ENCODE data around the gene ARHGAP1.
A peak's percentile ranks its signal among the peaks of the same experiment; 100 is the strongest.
"Not testable (repeated sequence)": the region's sequence is repeated elsewhere in the genome, so short reads cannot be mapped to it uniquely, and the experiment has no call there.

The ARHGAP1 gene

GRCh38 chr11:46721286-46721685 lies 20.9 kb upstream of the ARHGAP1 start:
- H3K9ac ChIP-seq (ENCODE audit: low read depth, low read length): no peak overlapping the region
- no peak overlapping the region for H3K4me3 ChIP-seq (ENCODE audit: low read length)

GRCh38 chr11:46719543-46720218 lies 19.3 kb upstream of the ARHGAP1 start:
- Histone ChIP-seq H3K4me3 (ENCODE audit: low read length) (no peak overlapping the region), H3K9ac (ENCODE audit: low read depth, low read length) (no peak overlapping the region), H3K27me3 (ENCODE audit: control insufficient read depth, insufficient read depth, low read length) (no peaks in the 10 kb centered on the region)

More at GRCh38 chr11:46721286-46721685, 20.9 kb upstream of the ARHGAP1 start:
- Histone ChIP-seq H3K4me1 (ENCODE audit: control insufficient read depth, insufficient read depth, low read length) (peaks cover 8% of the 10 kb centered on the region), H3K36me3 (ENCODE audit: insufficient read depth, low read length) (no peaks in the 10 kb centered on the region), H3K27me3 (ENCODE audit: control insufficient read depth, insufficient read depth, low read length) (no peaks in the 10 kb centered on the region), H3K9me3 (replicated peaks; ENCODE audit: low read length) (no peaks in the 10 kb centered on the region), H3K4me2 (ENCODE audit: low read length) (no peak overlapping the region)

GRCh38 chr11:46719048-46719542 lies 18.7 kb upstream of the ARHGAP1 start, which contains the start of gene F2:
F2 (plus strand) TSS chr11:46719213; CDS start chr11:46719236, 23 bp downstream.
- Histone ChIP-seq H3K9me3 (replicated peaks; ENCODE audit: low read length) (no peaks in the 10 kb centered on the region), H3K27me3 (ENCODE audit: control insufficient read depth, insufficient read depth, low read length) (no peaks in the 10 kb centered on the region), H3K36me3 (ENCODE audit: insufficient read depth, low read length) (no peaks in the 10 kb centered on the region), H3K9ac (ENCODE audit: low read depth, low read length) (no peak within 1 kb of the TSS), H3K4me2 (ENCODE audit: low read length) (no peak within 1 kb of the TSS), H3K4me1 (ENCODE audit: control insufficient read depth, insufficient read depth, low read length) (peaks cover 17% of the 10 kb centered on the region), H3K4me3 (ENCODE audit: low read length) (no peak within 1 kb of the TSS)

More at GRCh38 chr11:46719543-46720218, 19.3 kb upstream of the ARHGAP1 start:
- peaks cover 13% of the 10 kb centered on the region for H3K4me1 ChIP-seq (ENCODE audit: control insufficient read depth, insufficient read depth, low read length)
- no peaks in the 10 kb centered on the region for H3K36me3 ChIP-seq (ENCODE audit: insufficient read depth, low read length)
- no peak overlapping the region for H3K4me2 ChIP-seq (ENCODE audit: low read length)
- no peaks in the 10 kb centered on the region for H3K9me3 ChIP-seq (replicated peaks; ENCODE audit: low read length)

GRCh38 chr11:46718155-46719019 lies 18.0 kb upstream of the ARHGAP1 start:
- Histone ChIP-seq H3K36me3 (ENCODE audit: insufficient read depth, low read length) (no peaks in the 10 kb centered on the region), H3K9me3 (replicated peaks; ENCODE audit: low read length) (no peaks in the 10 kb centered on the region), H3K27me3 (ENCODE audit: control insufficient read depth, insufficient read depth, low read length) (no peaks in the 10 kb centered on the region), H3K9ac (ENCODE audit: low read depth, low read length) (no peak overlapping the region), H3K4me1 (ENCODE audit: control insufficient read depth, insufficient read depth, low read length) (peaks cover 21% of the 10 kb centered on the region), H3K4me3 (ENCODE audit: low read length) (no peak overlapping the region), H3K4me2 (ENCODE audit: low read length) (no peak overlapping the region)

- H3K9me3 ChIP-seq (replicated peaks; ENCODE audit: low read length); H3K27me3 ChIP-seq (ENCODE audit: control insufficient read depth, insufficient read depth, low read length); H3K4me2 ChIP-seq (ENCODE audit: low read length); H3K4me3 ChIP-seq (ENCODE audit: low read length); H3K36me3 ChIP-seq (ENCODE audit: insufficient read depth, low read length); H3K9ac ChIP-seq (ENCODE audit: low read depth, low read length): not testable (repeated sequence)
- H3K4me1 ChIP-seq (ENCODE audit: control insufficient read depth, insufficient read depth, low read length): peaks cover 21% of the 10 kb centered on the region
Observed at GRCh38 chr11:46717825-46718154, 17.4 kb upstream of the ARHGAP1 start.

- H3K27me3 ChIP-seq (ENCODE audit: control insufficient read depth, insufficient read depth, low read length): no peaks in the 10 kb centered on the region
- H3K4me2 ChIP-seq (ENCODE audit: low read length): no peak overlapping the region
- no peak overlapping the region for H3K9ac ChIP-seq (ENCODE audit: low read depth, low read length)
- peaks cover 4% of the 10 kb centered on the region for H3K36me3 ChIP-seq (ENCODE audit: insufficient read depth, low read length)
- H3K9me3 ChIP-seq (replicated peaks; ENCODE audit: low read length): no peaks in the 10 kb centered on the region
- H3K4me3 ChIP-seq (ENCODE audit: low read length): no peak overlapping the region
- peaks cover 29% of the 10 kb centered on the region for H3K4me1 ChIP-seq (ENCODE audit: control insufficient read depth, insufficient read depth, low read length)
Observed at GRCh38 chr11:46712874-46713576, 12.6 kb upstream of the ARHGAP1 start.

- Histone ChIP-seq H3K4me2 (ENCODE audit: low read length) (peak overlapping the region; percentile 60), H3K9me3 (replicated peaks; ENCODE audit: low read length) (no peaks in the 10 kb centered on the region), H3K9ac (ENCODE audit: low read depth, low read length) (peak overlapping the region; percentile 72), H3K4me3 (ENCODE audit: low read length) (peak overlapping the region; percentile 20), H3K4me1 (ENCODE audit: control insufficient read depth, insufficient read depth, low read length) (peaks cover 27% of the 10 kb centered on the region), H3K36me3 (ENCODE audit: insufficient read depth, low read length) (peaks cover 14% of the 10 kb centered on the region), H3K27me3 (ENCODE audit: control insufficient read depth, insufficient read depth, low read length) (no peaks in the 10 kb centered on the region)
Observed at GRCh38 chr11:46711303-46711702, 10.9 kb upstream of the ARHGAP1 start.

GRCh38 chr11:46710821-46711269 lies 10.4 kb upstream of the ARHGAP1 start:
- Histone ChIP-seq H3K36me3 (ENCODE audit: insufficient read depth, low read length) (peaks cover 16% of the 10 kb centered on the region), H3K9ac (ENCODE audit: low read depth, low read length) (peak overlapping the region; percentile 72), H3K4me1 (ENCODE audit: control insufficient read depth, insufficient read depth, low read length) (peaks cover 27% of the 10 kb centered on the region), H3K27me3 (ENCODE audit: control insufficient read depth, insufficient read depth, low read length) (no peaks in the 10 kb centered on the region), H3K4me2 (ENCODE audit: low read length) (peak overlapping the region; percentile 60), H3K9me3 (replicated peaks; ENCODE audit: low read length) (no peaks in the 10 kb centered on the region), H3K4me3 (ENCODE audit: low read length) (peak overlapping the region; percentile 20)

- not testable (repeated sequence) for H3K9me3 ChIP-seq (replicated peaks; ENCODE audit: low read length); H3K9ac ChIP-seq (ENCODE audit: low read depth, low read length); H3K4me2 ChIP-seq (ENCODE audit: low read length); H3K27me3 ChIP-seq (ENCODE audit: control insufficient read depth, insufficient read depth, low read length); H3K4me3 ChIP-seq (ENCODE audit: low read length)
- peaks cover 20% of the 10 kb centered on the region for H3K4me1 ChIP-seq (ENCODE audit: control insufficient read depth, insufficient read depth, low read length)
- peaks cover 31% of the 10 kb centered on the region for H3K36me3 ChIP-seq (ENCODE audit: insufficient read depth, low read length)
Observed at GRCh38 chr11:46709351-46709750, 8.9 kb upstream of the ARHGAP1 start.

GRCh38 chr11:46706886-46707285 lies 6.5 kb upstream of the ARHGAP1 start:
- H3K9ac ChIP-seq (ENCODE audit: low read depth, low read length): no peak overlapping the region
- H3K36me3 ChIP-seq (ENCODE audit: insufficient read depth, low read length): peaks cover 53% of the 10 kb centered on the region
- H3K4me2 ChIP-seq (ENCODE audit: low read length): no peak overlapping the region
- H3K4me3 ChIP-seq (ENCODE audit: low read length): no peak overlapping the region
- H3K4me1 ChIP-seq (ENCODE audit: control insufficient read depth, insufficient read depth, low read length): peaks cover 14% of the 10 kb centered on the region
- no peaks in the 10 kb centered on the region for H3K9me3 ChIP-seq (replicated peaks; ENCODE audit: low read length)
- H3K27me3 ChIP-seq (ENCODE audit: control insufficient read depth, insufficient read depth, low read length): no peaks in the 10 kb centered on the region

GRCh38 chr11:46705070-46705688 lies 4.8 kb upstream of the ARHGAP1 start:
- peaks cover 53% of the 10 kb centered on the region for H3K36me3 ChIP-seq (ENCODE audit: insufficient read depth, low read length)
- no peaks in the 10 kb centered on the region for H3K9me3 ChIP-seq (replicated peaks; ENCODE audit: low read length)
- H3K9ac ChIP-seq (ENCODE audit: low read depth, low read length): no peak overlapping the region
- peaks cover 6% of the 10 kb centered on the region for H3K4me1 ChIP-seq (ENCODE audit: control insufficient read depth, insufficient read depth, low read length)
- H3K27me3 ChIP-seq (ENCODE audit: control insufficient read depth, insufficient read depth, low read length): no peaks in the 10 kb centered on the region
- no peak overlapping the region for H3K4me3 ChIP-seq (ENCODE audit: low read length)
- H3K4me2 ChIP-seq (ENCODE audit: low read length): no peak overlapping the region

Measured in skeletal muscle satellite cell (primary cell).